Activated naive CD8-positive, alpha-beta T cell treated with anti-CD3 and anti-CD28 coated beads, Interleukin-2, amount 10 ng/mL, durations not matched to agents 7 days and 5 days (primary cell): Measurements from ENCODE around the gene HNRNPU. TPM values are rescaled to one million over a fixed set of nuclear protein-coding genes. Genes with fewer than 3 reads are reported as not detected.
A peak's percentile ranks its signal among the peaks of the same experiment; 100 is the strongest.

Source experiments
- ATAC-seq: fragments of 150-1000 bp; cut with Tn5 transposase; one replicate; pipeline ENCODE4 v1.10.0; 2021; ENCODE audit warnings: low read depth, moderate library complexity
- POLR2A ChIA-PET: fragments of 350-600 bp; sonication (Branson Sonifier 250); formaldehyde crosslinking; loops from one replicate; lab custom pipeline; 2021; ENCODE audit warnings: antibody characterized with exemption; lab: Charles Lee
- DNase-seq: peaks from one replicate; pipeline ENCODE4 v3.0.0; 2021
- H3K27ac Mint-ChIP-seq: one replicate; pipeline ENCODE4 v1.8.0; 2022; ENCODE audit warnings: mild to moderate bottlenecking, mixed read lengths
- H3K27me3 Mint-ChIP-seq: one replicate; pipeline ENCODE4 v1.8.0; 2022; ENCODE audit warnings: mild to moderate bottlenecking, moderate library complexity, mixed read lengths
- H3K36me3 Mint-ChIP-seq: one replicate; pipeline ENCODE4 v1.8.0; 2021; ENCODE audit warnings: mild to moderate bottlenecking, mixed read lengths
- H3K4me1 Mint-ChIP-seq: one replicate; pipeline ENCODE4 v1.8.0; 2021; ENCODE audit warnings: mixed read lengths
- H3K4me3 Mint-ChIP-seq: one replicate; pipeline ENCODE4 v1.8.0; 2022; ENCODE audit warnings: mild to moderate bottlenecking, moderate library complexity, mixed read lengths
- H3K9me3 Mint-ChIP-seq: one replicate; pipeline ENCODE4 v1.8.0; 2021; ENCODE audit warnings: mixed read lengths
- total RNA-seq, 2 experiments: library from RNA; stranded (reverse); gene quantifications; one replicate each; pipeline ENCODE4 v1.2.3, GENCODE V29; 2021

The HNRNPU gene
- total RNA-seq, 2 experiments from 2014 or later = 388 to 398 TPM

DNA sequence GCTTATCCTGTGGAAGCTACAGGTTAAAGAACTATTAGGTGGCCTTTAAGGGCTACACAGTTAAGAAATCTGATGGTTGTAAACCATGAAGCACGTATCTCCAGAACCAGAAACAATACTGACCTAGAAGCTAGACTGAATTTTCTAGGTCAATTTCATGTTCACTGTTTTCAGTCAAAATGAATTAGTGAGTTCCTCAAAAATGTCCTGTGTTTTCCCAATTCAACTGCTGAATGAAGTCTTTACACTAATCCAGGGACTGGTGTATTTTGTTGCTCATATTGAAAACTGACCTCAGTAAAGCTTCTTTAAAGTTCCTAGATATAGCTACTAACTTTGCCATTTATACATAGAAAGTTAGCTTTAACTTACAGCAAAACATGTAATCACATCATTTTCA is 6.0 kb downstream of the HNRNPU start:
- no peaks in the 10 kb centered on the region for H3K9me3 Mint-ChIP-seq
- peaks cover 69% of the 10 kb centered on the region for H3K36me3 Mint-ChIP-seq
- POLR2A ChIA-PET = interaction anchor here (1.5 to 18.9 kb wide), 2 partner anchors 18 to 112 kb away, joined by 5 to 391 read pairs; partner anchors contain the start of gene COX20
- DNase-seq (no peak), ATAC-seq (no peak)
- H3K4me3 Mint-ChIP-seq = no peak overlapping the region
- peaks cover 71% of the 10 kb centered on the region for H3K4me1 Mint-ChIP-seq
- H3K27me3 Mint-ChIP-seq = no peaks in the 10 kb centered on the region
- no peak overlapping the region for H3K27ac Mint-ChIP-seq

DNA sequence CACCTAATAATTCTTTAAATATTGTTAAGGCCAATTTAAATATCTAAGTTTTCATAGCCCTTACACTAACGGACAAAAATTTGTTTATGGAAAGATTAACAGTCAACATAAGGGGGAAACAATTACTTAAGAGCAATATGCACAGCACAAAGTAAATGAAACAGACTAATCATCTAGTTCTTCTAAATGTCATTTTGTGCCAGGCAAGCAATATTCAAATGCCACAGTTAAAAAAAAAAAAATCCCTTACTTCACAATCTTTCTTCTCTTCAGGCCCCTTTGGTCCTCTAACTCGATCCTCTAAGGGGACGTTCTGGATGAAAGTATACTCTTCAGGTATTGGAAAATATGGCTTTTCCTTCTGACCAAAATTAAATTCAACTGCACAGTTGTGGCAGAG is 6.6 kb downstream of the HNRNPU start:
- Mint-ChIP-seq H3K27me3 (no peaks in the 10 kb centered on the region), H3K4me3 (no peak overlapping the region), H3K36me3 (peaks cover 68% of the 10 kb centered on the region), H3K27ac (peak overlapping the region; percentile 28), H3K9me3 (no peaks in the 10 kb centered on the region), H3K4me1 (peaks cover 71% of the 10 kb centered on the region)
- ATAC-seq = no peak
- no peak for DNase-seq
- POLR2A ChIA-PET = interaction anchor here (1.0 to 18.9 kb wide), 2 partner anchors 17 to 113 kb away, joined by 6 to 391 read pairs; partner anchors contain the start of gene COX20

DNA sequence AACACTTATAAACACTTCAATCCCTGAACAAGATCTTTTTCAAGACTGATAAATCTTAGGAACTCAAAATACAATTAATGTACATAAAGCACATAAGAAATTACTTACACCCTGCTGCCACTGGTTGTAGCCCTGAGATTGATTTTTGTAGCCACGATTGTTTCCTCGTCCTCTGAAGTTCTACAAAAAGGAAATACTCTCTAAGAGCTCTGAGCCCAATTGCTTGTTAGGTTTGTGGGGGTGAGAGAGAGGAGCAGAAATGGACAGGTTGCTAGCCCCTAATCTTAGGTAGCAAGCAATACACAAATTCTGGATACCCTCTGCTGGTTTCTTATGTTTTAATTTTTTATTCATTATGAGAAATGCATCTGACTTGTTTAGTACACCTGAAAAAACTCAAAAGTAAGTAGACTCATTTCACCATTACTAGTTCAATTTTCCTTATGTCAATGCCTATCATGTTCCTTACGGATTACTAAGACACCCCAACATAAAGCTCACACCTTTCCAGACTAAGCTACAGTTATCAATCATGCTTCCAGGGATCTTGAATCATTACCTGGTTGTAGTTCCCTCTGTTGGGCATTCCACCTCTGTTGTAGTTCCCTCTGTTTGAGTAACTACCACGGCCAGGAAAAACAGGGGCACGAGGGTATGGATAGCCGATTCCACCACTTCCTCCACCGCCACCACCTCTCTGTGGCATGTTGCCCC is 9.3 kb downstream of the HNRNPU start:
- no peaks in the 10 kb centered on the region for H3K27me3 Mint-ChIP-seq
- POLR2A ChIA-PET = interaction anchor here (7.2 to 18.9 kb wide), 2 partner anchors 8 to 15 kb away, joined by 62 to 391 read pairs; partner anchors contain the start of genes COX20 and HNRNPU
- DNase-seq (no peak), ATAC-seq (peak; percentile 57)
- H3K9me3 Mint-ChIP-seq = no peaks in the 10 kb centered on the region
- peaks cover 67% of the 10 kb centered on the region for H3K4me1 Mint-ChIP-seq
- H3K4me3 Mint-ChIP-seq = peak overlapping the region; percentile 73
- peak overlapping the region; percentile 55 for H3K27ac Mint-ChIP-seq
- peaks cover 67% of the 10 kb centered on the region for H3K36me3 Mint-ChIP-seq

DNA sequence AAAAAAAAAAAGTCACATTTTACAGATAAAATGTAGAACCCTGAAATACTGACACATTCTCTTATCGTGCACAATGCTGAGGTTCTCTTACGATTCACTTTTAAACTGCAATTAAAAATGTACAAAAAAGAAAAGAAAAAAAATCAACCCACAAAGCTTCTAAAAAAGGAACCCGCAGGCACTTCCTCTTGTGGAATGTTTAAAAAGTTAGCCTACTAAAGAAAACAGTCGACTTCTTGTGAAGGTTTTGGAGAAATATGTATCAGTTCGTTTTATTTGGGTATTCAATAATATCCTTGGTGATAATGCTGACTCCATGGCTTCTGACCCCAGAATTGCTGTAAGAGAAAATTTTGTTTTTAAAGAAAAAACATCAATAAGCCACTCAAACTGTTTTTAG is 10.2 kb downstream of the HNRNPU start:
- Mint-ChIP-seq H3K9me3 (no peaks in the 10 kb centered on the region), H3K4me3 (peak overlapping the region; percentile 58), H3K27me3 (no peaks in the 10 kb centered on the region), H3K36me3 (peaks cover 66% of the 10 kb centered on the region), H3K4me1 (peaks cover 65% of the 10 kb centered on the region), H3K27ac (peak overlapping the region; percentile 72)
- DNase-seq = no peak
- POLR2A ChIA-PET = interaction anchor here (7.2 to 18.9 kb wide), 2 partner anchors 9 to 14 kb away, joined by 62 to 391 read pairs; partner anchors contain the start of genes COX20 and HNRNPU
- no peak for ATAC-seq

DNA sequence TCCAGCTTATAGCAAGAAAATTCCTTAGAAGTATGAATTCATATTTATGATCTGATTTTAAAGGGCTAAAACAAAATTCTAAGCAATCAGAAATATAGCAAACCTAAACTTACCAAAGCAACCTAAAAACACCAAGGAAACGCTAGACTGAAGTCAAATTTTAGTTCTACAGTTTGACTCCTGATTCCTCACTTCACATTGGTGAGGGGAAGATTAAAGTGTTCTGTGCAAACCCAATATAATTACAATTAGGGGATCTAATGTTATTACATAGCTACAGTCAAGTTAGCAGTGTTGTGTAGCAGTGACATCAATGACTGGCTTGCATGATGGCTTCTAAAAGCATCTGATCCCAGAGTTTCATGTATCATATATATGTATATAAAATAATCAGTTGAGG is 11.6 kb downstream of the HNRNPU start:
- peaks cover 58% of the 10 kb centered on the region for H3K4me1 Mint-ChIP-seq
- no peaks in the 10 kb centered on the region for H3K9me3 Mint-ChIP-seq
- no peak overlapping the region for H3K4me3 Mint-ChIP-seq
- H3K27me3 Mint-ChIP-seq = no peaks in the 10 kb centered on the region
- H3K36me3 Mint-ChIP-seq = peaks cover 63% of the 10 kb centered on the region
- no peak for DNase-seq
- ATAC-seq = no peak
- POLR2A ChIA-PET = interaction anchor here (7.2 to 18.9 kb wide), 2 partner anchors 10 to 12 kb away, joined by 62 to 391 read pairs; partner anchors contain the start of genes COX20 and HNRNPU
- peak overlapping the region; percentile 71 for H3K27ac Mint-ChIP-seq

- no peak for ATAC-seq
Observed at GRCh38 chr1:244851546-244852231, 12.7 kb downstream of the HNRNPU start.

GRCh38 chr1:244850896-244851295 is 13.4 kb downstream of the HNRNPU start:
- POLR2A ChIA-PET = interaction anchor here (7.2 to 18.9 kb wide), 2 partner anchors 11 to 12 kb away, joined by 62 to 391 read pairs; partner anchors contain the start of genes COX20 and HNRNPU
- ATAC-seq (no peak), DNase-seq (no peak)
- Mint-ChIP-seq H3K27me3 (no peaks in the 10 kb centered on the region), H3K9me3 (no peaks in the 10 kb centered on the region), H3K36me3 (peaks cover 57% of the 10 kb centered on the region), H3K4me1 (peaks cover 46% of the 10 kb centered on the region), H3K27ac (peak overlapping the region; percentile 12), H3K4me3 (no peak overlapping the region)

More at GRCh38 chr1:244851546-244852231, 12.7 kb downstream of the HNRNPU start:
- Mint-ChIP-seq H3K9me3 (no peaks in the 10 kb centered on the region), H3K27ac (peak overlapping the region; percentile 71), H3K4me1 (peaks cover 49% of the 10 kb centered on the region), H3K27me3 (no peaks in the 10 kb centered on the region), H3K4me3 (no peak overlapping the region), H3K36me3 (peaks cover 58% of the 10 kb centered on the region)
- no peak for DNase-seq
- POLR2A ChIA-PET = interaction anchor here (7.2 to 18.9 kb wide), 2 partner anchors 11 kb away, joined by 62 to 391 read pairs; partner anchors contain the start of genes COX20 and HNRNPU

DNA sequence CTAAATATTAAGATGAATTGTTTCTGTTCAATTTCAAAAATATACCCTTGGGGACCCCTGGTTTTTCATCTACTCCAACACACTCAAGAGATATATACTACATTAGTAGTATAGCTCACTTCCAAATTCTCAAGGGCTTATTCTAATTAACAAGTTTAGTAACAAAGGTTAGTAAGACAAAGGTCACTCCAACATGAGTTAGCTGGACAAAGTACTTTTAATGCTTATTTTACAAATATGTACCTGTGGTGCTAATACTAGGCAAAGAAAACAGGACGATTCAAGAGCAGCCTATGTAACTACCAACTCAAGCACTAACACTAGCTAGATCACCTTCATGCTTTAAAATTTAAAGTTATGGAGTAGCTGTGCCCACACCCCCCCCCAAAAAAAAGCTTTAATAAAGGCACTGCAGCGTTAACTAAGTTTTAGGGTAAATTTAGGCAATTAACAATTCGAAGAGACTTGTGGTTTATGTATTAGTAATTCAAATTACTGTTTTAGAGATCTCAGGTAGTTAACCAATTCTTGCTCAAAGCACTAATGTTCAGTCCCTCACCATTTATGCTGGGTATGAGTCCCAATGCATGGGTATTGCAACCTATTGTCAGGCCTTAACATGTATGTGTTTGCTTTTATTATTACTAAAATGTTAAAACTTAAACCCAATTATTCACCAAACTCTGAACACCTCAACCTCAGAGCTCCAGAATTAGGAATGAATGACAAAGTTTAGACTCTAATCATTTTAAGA is 14.1 kb downstream of the HNRNPU start:
- Mint-ChIP-seq H3K4me3 (no peak overlapping the region), H3K27ac (no peak overlapping the region), H3K4me1 (peaks cover 45% of the 10 kb centered on the region), H3K36me3 (peaks cover 58% of the 10 kb centered on the region), H3K27me3 (no peaks in the 10 kb centered on the region), H3K9me3 (no peaks in the 10 kb centered on the region)
- DNase-seq (no peak), ATAC-seq (no peak)
- POLR2A ChIA-PET = interaction anchor here (7.2 to 18.9 kb wide), 2 partner anchors 10 to 13 kb away, joined by 62 to 391 read pairs; partner anchors contain the start of genes COX20 and HNRNPU

GRCh38 chr1:244849189-244849866 is 15.0 kb downstream of the HNRNPU start:
- POLR2A ChIA-PET = interaction anchor here (7.2 to 18.9 kb wide), 2 partner anchors 9 to 14 kb away, joined by 62 to 391 read pairs; partner anchors contain the start of genes COX20 and HNRNPU
- no peak overlapping the region for H3K4me3 Mint-ChIP-seq
- ATAC-seq = no peak

GRCh38 chr1:244846653-244847052 is 17.7 kb downstream of the HNRNPU start:
- H3K4me3 Mint-ChIP-seq = no peak overlapping the region
- no peak for DNase-seq
- POLR2A ChIA-PET = interaction anchor here (2.3 to 16.7 kb wide), 2 partner anchors 10 to 11 kb away, joined by 13 to 391 read pairs; partner anchors contain the start of genes COX20 and HNRNPU
- no peak for ATAC-seq
- H3K36me3 Mint-ChIP-seq = peaks cover 48% of the 10 kb centered on the region
- H3K4me1 Mint-ChIP-seq = peaks cover 40% of the 10 kb centered on the region
- H3K27ac Mint-ChIP-seq = no peak overlapping the region
- H3K9me3 Mint-ChIP-seq = no peaks in the 10 kb centered on the region
- H3K27me3 Mint-ChIP-seq = no peaks in the 10 kb centered on the region

More at GRCh38 chr1:244849189-244849866, 15.0 kb downstream of the HNRNPU start:
- peaks cover 43% of the 10 kb centered on the region for H3K4me1 Mint-ChIP-seq
- H3K36me3 Mint-ChIP-seq = peaks cover 55% of the 10 kb centered on the region
- no peaks in the 10 kb centered on the region for H3K9me3 Mint-ChIP-seq
- no peak overlapping the region for H3K27ac Mint-ChIP-seq
- no peak for DNase-seq
- no peaks in the 10 kb centered on the region for H3K27me3 Mint-ChIP-seq

DNA sequence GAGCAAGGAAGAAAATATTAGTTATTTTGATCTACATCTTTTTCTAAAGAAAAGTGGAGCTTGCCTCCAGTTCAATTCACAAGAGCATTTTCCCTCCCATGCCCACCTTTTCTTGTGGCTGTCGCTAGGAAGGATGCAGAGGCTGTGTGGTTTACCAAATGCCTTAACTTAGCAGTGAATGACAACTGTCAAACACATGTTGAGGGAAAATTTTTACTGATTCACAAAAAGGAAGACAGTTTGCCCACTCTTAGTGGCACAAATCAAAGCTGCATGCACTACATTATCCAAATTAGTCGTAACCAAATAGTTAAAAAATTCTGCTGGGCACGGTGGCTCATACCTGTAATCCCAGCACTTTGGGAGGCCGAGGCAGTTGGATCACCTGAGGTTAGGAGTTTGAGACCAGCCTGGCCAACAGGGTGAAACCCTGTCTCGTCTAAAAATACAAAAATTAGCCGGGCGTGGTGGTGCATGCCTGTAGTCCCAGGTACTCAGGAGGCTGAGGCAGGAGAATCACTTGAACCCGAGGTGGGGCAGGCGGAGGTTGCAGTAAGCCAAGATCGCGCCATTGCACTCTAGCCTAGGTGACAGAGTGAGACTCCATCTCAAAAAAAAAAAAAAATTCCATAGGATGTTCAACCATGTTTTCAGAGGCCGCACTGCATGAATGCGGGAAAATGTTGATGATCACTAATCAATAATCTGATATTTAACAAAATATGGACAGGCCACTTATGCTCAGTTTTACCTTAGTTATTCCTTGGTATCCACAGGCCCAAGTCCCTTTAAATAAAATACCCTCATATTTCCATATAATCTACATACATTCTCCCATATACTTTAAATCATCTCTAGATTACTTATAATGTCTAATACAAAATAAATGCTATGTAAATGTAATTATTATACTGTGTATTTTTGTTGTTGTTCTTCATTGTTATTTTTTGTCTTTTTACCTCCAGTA is 19.9 kb downstream of the HNRNPU start:
- H3K36me3 Mint-ChIP-seq = peaks cover 47% of the 10 kb centered on the region
- DNase-seq (no peak), ATAC-seq (peak; percentile 22)
- H3K4me1 Mint-ChIP-seq = peaks cover 47% of the 10 kb centered on the region
- no peaks in the 10 kb centered on the region for H3K9me3 Mint-ChIP-seq
- POLR2A ChIA-PET = interaction anchor here (16.7 kb wide), 1 partner anchor 13 kb away, joined by 391 read pairs; the partner anchor contains the start of gene HNRNPU
- no peaks in the 10 kb centered on the region for H3K27me3 Mint-ChIP-seq
- peak overlapping the region; percentile 37 for H3K4me3 Mint-ChIP-seq
- H3K27ac Mint-ChIP-seq = no peak overlapping the region
